Activated naive CD8-positive, alpha-beta T cell treated with anti-CD3 and anti-CD28 coated beads, Interleukin-2, amount 50 U/mL, for 24 hours (primary cell): ENCODE measurements around the gene GPRC5A.

Source experiments
- ATAC-seq: fragments of 150-1000 bp; cut with Tn5 transposase; one replicate; pipeline ENCODE4 v1.10.0; 2021
- DNase-seq: peaks from one replicate; pipeline ENCODE4 v3.0.0; 2021
- H3K27ac Mint-ChIP-seq: one replicate; pipeline ENCODE4 v1.8.0; 2021; ENCODE audit warnings: mild to moderate bottlenecking, mixed read lengths
- H3K27me3 Mint-ChIP-seq: one replicate; pipeline ENCODE4 v1.8.0; 2021; ENCODE audit warnings: mixed read lengths
- H3K36me3 Mint-ChIP-seq: one replicate; pipeline ENCODE4 v1.8.0; 2021; ENCODE audit warnings: low read depth, mixed read lengths
- H3K4me1 Mint-ChIP-seq: one replicate; pipeline ENCODE4 v1.8.0; 2021; ENCODE audit warnings: mixed read lengths
- H3K4me3 Mint-ChIP-seq: one replicate; pipeline ENCODE4 v1.8.0; 2021; ENCODE audit warnings: mild to moderate bottlenecking, moderate library complexity, mixed read lengths
- H3K9me3 Mint-ChIP-seq: one replicate; pipeline ENCODE4 v1.8.0; 2021; ENCODE audit warnings: mixed read lengths

The GPRC5A gene

DNA sequence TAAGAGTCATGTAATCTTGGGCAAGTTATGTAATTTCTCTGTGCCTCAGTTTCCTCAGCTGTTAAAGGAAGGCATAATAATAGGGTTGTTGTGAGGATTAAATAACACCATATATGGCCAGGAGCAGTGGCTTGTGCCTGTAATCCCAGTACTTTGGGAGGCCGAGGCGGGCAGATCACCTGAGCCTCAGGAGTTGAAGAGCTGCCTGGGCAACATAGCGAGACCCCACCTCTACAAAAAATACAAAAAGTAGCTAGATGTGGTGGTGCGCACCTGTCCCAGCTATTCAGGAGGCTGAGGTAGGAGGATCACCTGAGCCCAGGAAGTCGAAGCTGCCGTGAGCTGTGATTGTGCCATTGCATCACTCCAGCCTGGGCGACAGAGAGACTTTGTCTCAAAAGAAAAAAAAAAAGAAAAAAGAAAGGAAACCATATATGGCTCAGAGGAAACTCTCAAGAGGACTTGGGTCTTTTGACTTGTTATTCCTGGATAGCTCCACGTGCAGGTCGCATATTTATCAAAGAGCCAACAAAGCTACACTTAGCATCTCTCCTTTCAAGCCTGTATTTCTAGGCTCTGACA, 6.9 kb downstream of the GPRC5A start:
- H3K4me1 Mint-ChIP-seq, result peaks cover 25% of the 10 kb centered on the region
- no peaks in the 10 kb centered on the region for H3K9me3 Mint-ChIP-seq
- H3K27me3 Mint-ChIP-seq, result peaks cover 28% of the 10 kb centered on the region

DNA sequence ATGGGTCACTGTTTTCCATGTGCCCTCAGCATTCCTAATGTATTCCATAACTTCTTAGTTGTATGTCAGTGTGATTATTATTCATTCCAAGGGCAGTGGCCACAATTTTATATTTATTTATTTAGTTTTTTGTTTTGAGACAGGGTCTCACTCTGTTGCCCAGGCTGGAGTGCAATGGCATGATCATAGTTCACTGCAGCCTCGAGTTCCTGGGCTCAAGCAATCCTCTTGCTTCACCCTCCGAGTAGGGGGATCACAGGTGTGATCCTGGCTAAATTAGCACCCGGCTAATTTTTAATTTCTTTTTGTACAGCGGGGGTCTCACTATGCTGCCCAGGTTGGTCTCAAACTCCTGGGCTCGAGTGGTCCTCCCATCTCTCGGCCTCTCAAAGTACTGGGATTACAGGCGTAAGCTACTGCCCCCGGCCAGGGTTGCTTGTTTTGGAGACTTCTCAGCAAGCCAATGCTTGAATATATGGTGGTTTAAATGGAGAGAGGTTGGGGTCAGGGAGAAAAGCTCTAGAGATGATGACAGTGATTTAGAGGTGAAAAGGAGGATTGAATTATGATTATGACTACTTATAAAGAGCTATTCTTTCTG, 7.6 kb downstream of the GPRC5A start:
- H3K27me3 Mint-ChIP-seq, result peaks cover 26% of the 10 kb centered on the region
- no peaks in the 10 kb centered on the region for H3K9me3 Mint-ChIP-seq
- no peak for DNase-seq
- H3K4me1 Mint-ChIP-seq, result peaks cover 25% of the 10 kb centered on the region
- H3K27ac Mint-ChIP-seq, result peak overlapping the region; percentile 79
- ATAC-seq, result no peak
- no peak overlapping the region for H3K4me3 Mint-ChIP-seq
- H3K36me3 Mint-ChIP-seq, result no peaks in the 10 kb centered on the region

More for the DNA sequence above, 6.9 kb downstream of the GPRC5A start:
- Mint-ChIP-seq H3K36me3 (no peaks in the 10 kb centered on the region), H3K4me3 (no peak overlapping the region), H3K27ac (no peak overlapping the region)
- DNase-seq, result no peak
- no peak for ATAC-seq

DNA sequence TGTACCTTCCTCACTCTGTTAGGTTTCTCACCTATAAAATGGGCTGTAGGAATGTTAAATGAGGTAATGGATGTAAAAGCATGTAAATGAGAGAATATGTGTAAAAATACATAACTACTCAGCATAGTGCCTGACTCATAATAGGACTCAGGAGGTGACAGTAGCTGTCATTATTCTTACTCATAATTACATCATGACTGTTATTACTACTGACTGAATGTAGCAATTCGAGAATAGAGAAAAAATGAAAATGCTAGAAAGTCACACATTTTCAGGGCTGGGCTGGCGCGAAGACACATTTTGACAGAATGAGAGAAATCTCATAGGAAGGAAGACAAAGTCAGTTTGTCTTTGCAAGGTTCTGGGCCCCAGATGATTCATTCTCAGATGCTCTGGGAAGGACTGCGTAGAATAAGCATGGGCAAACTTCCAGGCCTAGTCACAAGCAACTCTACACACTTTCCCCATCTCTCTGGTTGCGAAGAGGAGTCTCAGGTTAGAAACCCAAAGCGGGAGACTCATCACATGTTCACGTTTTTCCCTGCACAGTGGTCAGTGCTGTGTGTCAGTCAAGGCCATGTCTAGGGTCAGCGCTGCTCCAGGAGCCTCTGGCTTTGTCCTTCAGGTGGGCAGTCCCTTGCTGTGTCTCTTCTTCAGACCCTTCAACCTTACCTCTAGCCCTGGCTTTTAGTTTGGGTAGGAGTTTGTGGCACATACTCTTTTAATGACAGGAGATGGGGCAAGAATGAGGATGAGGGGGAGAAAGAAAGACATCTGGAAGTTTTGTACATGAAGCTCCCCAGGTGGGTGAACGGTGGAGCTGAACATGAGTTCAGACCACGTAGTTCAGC, 8.4 kb downstream of the GPRC5A start:
- peak; percentile 90 for ATAC-seq
- Mint-ChIP-seq H3K4me1 (peaks cover 25% of the 10 kb centered on the region), H3K27me3 (peaks cover 23% of the 10 kb centered on the region), H3K27ac (peak overlapping the region; percentile 79), H3K4me3 (no peak overlapping the region), H3K36me3 (no peaks in the 10 kb centered on the region), H3K9me3 (no peaks in the 10 kb centered on the region)
- peak; percentile 24 for DNase-seq

DNA sequence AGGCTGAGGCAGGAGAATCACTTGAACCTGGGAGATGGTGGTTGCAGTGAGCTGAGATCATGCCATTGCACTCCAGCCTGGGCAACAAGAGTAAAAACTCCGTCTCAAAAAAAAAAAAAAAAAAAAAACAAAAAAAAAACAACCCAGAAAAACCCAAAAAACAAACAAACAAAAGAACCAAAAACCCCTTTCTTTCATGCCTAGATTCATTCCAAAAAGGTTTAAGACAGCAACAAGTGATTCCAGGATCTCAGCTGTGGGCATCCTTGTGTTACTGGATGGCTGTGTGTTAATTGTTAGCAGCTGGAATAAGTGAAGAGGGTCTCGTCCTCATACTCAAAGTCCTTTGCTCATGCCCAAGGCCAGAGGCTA, 9.4 kb downstream of the GPRC5A start:
- no peak overlapping the region for H3K4me3 Mint-ChIP-seq
- DNase-seq (no peak), ATAC-seq (no peak)
- H3K36me3 Mint-ChIP-seq, result no peaks in the 10 kb centered on the region
- H3K4me1 Mint-ChIP-seq, result peaks cover 25% of the 10 kb centered on the region
- H3K27me3 Mint-ChIP-seq, result peaks cover 19% of the 10 kb centered on the region
- H3K27ac Mint-ChIP-seq, result no peak overlapping the region
- no peaks in the 10 kb centered on the region for H3K9me3 Mint-ChIP-seq

DNA sequence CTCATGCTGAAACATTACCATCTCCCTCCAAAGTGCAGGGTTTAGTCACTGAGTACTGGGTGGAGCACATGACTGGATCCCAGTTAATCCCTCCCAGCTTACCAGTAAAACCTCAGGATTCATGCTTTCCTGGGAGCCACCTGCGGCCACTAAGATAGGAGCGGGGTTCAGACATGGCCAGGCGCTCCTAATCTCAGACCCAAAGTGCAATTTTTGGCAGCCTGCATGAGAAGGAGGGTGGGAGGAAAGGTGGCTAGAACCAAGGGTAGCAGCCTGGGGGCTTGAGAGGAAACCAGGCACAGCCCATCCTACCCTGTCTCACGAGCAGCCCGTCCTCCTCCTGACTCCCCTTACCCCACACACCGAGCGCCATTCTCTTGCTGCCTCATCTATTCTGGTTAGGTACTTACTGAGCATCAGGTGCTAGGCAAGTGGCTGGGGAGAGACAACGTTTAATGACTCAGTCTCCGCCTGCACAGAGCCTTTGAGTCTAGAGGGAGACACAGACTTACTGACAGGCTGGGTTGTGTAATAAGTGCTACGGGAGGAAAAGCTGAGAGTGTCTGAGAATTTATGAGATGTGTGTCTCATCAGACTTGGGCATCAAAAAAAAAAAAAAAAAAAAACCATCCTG, 9.9 kb downstream of the GPRC5A start:
- Mint-ChIP-seq H3K9me3 (no peaks in the 10 kb centered on the region), H3K4me1 (peaks cover 25% of the 10 kb centered on the region), H3K27me3 (peaks cover 19% of the 10 kb centered on the region), H3K36me3 (no peaks in the 10 kb centered on the region), H3K27ac (no peak overlapping the region), H3K4me3 (no peak overlapping the region)
- DNase-seq (no peak), ATAC-seq (no peak)

DNA sequence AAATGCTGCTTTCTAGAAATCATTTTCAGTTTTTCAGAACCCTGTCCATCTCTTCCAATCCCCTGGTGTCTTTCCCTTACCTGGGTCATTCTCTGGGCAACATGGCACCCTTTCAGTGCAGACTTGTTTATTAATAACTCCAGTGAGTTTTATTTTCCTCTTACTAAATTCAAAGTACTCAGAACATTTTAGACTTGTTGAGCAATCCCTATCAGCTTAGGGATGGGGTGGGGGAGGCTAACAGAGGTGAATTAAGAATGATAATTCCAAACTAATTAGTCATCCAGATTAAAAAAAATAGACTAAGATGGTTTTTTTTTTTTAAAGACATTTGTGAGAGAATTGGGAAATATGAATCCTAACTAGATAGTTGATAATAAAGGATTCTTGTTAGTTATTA, 10.7 kb downstream of the GPRC5A start:
- no peak for ATAC-seq
- Mint-ChIP-seq H3K36me3 (no peaks in the 10 kb centered on the region), H3K4me3 (no peak overlapping the region), H3K4me1 (peaks cover 25% of the 10 kb centered on the region), H3K9me3 (no peaks in the 10 kb centered on the region), H3K27me3 (peaks cover 19% of the 10 kb centered on the region), H3K27ac (no peak overlapping the region)
- no peak for DNase-seq

DNA sequence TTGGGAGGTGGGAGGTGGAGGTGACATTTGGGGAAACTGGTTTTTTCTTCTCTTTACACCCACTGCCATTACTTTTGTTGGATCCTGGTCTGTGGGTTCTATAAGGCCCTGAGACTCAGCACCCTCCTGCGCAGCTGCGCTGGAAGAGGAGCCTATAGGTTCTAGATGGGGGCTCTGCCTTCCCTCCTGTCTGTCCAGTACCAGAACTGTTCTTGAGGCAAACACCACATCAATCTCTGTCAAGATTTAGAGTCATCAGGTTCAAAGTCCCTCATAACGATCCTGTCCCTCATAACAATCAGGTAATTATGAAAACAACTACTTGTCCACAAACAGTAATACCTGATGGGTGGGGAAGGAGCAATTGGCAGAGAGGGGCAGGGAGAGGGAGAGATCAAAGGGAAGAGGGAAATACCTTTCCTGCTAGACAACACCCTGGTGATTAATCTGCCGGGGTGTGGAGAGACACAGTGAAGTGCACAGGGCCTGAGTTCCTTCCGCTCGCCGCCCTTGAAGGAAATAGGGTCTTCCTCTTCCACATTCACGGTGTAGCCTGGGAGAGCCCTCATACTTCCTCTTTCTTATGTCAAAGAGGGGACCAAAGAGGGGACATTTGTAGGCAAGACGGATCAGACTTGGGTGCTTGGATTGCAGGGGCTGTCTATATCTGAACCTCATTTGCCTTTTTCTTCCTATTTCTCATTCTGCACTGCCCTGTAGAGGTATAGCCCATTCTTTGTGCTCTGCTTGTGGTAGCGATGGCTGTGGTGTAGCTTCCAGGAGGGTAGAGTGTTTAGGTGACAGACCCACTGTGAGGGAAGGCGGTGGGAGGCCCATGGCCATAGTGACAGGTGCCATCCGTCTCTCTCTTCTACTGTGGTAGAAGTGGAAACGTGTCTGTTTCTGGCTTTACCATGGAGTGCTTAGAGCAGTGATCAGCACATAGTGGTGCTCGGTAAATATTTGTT, 12.6 kb downstream of the GPRC5A start:
- Mint-ChIP-seq H3K9me3 (no peaks in the 10 kb centered on the region), H3K4me1 (peaks cover 26% of the 10 kb centered on the region), H3K27me3 (peaks cover 14% of the 10 kb centered on the region), H3K4me3 (no peak overlapping the region), H3K27ac (no peak overlapping the region), H3K36me3 (no peaks in the 10 kb centered on the region)
- DNase-seq, result no peak
- ATAC-seq, result no peak

DNA sequence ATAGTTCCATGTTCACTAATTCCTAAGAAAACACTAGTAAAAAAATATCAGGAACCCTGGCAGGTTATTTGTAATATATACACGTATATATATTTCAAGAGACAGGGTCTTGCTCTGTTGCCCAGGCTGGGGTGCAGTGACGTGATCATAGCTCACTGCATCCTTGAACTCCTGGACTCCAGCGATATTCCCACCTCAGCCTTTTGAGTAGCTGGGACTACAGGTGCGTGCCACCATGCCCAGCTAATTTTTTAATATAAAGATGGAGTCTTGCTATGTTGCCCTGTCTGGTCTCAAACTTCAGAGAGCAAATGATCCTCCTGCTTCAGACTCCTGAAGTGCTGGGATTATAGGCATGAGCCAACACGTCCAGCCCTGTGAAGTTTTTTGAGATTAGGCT, 16.2 kb downstream of the GPRC5A start:
- ATAC-seq, result no peak
- no peak for DNase-seq
- Mint-ChIP-seq H3K9me3 (no peaks in the 10 kb centered on the region), H3K27me3 (no peaks in the 10 kb centered on the region), H3K36me3 (no peaks in the 10 kb centered on the region), H3K4me1 (peaks cover 17% of the 10 kb centered on the region), H3K27ac (no peak overlapping the region), H3K4me3 (no peak overlapping the region)

DNA sequence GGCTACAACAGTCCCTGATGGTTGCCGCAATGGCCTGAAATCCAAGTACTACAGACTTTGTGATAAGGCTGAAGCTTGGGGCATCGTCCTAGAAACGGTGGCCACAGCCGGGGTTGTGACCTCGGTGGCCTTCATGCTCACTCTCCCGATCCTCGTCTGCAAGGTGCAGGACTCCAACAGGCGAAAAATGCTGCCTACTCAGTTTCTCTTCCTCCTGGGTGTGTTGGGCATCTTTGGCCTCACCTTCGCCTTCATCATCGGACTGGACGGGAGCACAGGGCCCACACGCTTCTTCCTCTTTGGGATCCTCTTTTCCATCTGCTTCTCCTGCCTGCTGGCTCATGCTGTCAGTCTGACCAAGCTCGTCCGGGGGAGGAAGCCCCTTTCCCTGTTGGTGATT, 16.9 kb downstream of the GPRC5A start:
- no peaks in the 10 kb centered on the region for H3K9me3 Mint-ChIP-seq
- H3K36me3 Mint-ChIP-seq, result no peaks in the 10 kb centered on the region
- DNase-seq (no peak), ATAC-seq (no peak)
- H3K4me1 Mint-ChIP-seq, result peaks cover 17% of the 10 kb centered on the region
- H3K4me3 Mint-ChIP-seq, result no peak overlapping the region
- no peak overlapping the region for H3K27ac Mint-ChIP-seq
- H3K27me3 Mint-ChIP-seq, result no peaks in the 10 kb centered on the region

DNA sequence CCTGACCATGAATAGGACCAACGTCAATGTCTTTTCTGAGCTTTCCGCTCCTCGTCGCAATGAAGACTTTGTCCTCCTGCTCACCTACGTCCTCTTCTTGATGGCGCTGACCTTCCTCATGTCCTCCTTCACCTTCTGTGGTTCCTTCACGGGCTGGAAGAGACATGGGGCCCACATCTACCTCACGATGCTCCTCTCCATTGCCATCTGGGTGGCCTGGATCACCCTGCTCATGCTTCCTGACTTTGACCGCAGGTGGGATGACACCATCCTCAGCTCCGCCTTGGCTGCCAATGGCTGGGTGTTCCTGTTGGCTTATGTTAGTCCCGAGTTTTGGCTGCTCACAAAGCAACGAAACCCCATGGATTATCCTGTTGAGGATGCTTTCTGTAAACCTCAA, 17.3 kb downstream of the GPRC5A start:
- H3K27me3 Mint-ChIP-seq, result no peaks in the 10 kb centered on the region
- H3K4me1 Mint-ChIP-seq, result peaks cover 17% of the 10 kb centered on the region
- no peak overlapping the region for H3K27ac Mint-ChIP-seq
- no peaks in the 10 kb centered on the region for H3K36me3 Mint-ChIP-seq
- no peak for ATAC-seq
- H3K4me3 Mint-ChIP-seq, result no peak overlapping the region
- DNase-seq, result no peak
- H3K9me3 Mint-ChIP-seq, result no peaks in the 10 kb centered on the region

DNA sequence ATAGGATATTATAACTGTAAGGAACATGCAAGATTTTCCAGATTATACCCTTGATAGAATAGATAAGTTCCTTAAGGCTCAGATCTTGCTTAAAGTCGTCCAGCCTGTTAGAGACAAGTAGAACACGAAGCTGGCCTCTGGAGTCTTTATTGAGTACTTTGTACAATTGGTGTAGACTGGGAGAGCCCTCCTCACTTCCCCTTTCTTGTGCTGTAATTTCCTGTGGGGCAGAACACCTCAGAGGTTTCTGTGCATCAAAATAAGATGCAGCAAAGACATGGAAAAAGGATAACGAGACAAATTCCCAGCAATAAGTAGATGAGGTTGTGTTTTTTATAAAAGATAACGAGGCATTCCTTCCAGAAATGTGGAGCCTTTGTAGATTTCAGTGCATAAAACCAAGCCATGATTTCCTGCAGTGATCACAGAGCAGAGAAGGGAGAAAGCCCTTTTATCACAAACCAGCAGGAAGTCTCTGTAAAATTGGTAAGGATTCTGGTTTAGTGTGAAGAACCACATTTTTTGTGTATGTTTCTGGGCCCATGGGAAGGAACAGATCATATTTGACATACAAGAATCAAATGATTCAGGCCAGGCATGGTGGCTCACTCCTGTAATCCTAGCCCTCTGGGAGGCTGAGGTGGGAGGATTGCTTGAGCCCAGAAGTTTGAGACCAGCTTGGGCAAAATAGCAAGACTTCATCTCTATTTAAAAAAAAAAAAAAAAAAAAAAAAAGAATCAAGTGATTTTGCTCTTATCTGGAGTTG, 18.0 kb downstream of the GPRC5A start:
- H3K27ac Mint-ChIP-seq, result no peak overlapping the region
- no peaks in the 10 kb centered on the region for H3K36me3 Mint-ChIP-seq
- H3K4me1 Mint-ChIP-seq, result peaks cover 17% of the 10 kb centered on the region
- no peak overlapping the region for H3K4me3 Mint-ChIP-seq
- DNase-seq, result no peak
- ATAC-seq, result no peak
- no peaks in the 10 kb centered on the region for H3K27me3 Mint-ChIP-seq
- no peaks in the 10 kb centered on the region for H3K9me3 Mint-ChIP-seq

DNA sequence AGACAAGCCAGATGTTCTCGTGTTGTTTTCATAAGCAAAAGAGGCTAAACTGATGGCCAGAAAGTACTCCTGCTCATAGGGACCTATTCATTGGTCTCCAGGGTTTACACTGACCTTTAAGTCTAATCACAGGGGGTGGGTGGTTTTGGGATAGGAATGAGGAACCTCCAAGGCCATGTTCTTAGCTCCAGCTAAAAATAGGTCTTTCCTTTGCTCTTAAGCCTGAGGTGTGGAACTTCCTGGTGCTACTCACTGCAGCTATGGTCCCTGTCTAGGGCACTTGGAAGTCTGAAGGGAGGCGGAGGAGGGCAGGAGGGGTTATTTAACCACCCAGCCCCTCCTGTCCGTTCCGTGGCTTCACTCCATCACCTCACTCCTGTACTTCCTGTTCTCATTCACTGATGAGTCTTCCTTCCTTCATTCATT, 18.6 kb downstream of the GPRC5A start:
- Mint-ChIP-seq H3K9me3 (no peaks in the 10 kb centered on the region), H3K4me3 (no peak overlapping the region), H3K27ac (no peak overlapping the region), H3K36me3 (no peaks in the 10 kb centered on the region), H3K27me3 (no peaks in the 10 kb centered on the region), H3K4me1 (peaks cover 17% of the 10 kb centered on the region)
- ATAC-seq, result no peak
- no peak for DNase-seq

DNA sequence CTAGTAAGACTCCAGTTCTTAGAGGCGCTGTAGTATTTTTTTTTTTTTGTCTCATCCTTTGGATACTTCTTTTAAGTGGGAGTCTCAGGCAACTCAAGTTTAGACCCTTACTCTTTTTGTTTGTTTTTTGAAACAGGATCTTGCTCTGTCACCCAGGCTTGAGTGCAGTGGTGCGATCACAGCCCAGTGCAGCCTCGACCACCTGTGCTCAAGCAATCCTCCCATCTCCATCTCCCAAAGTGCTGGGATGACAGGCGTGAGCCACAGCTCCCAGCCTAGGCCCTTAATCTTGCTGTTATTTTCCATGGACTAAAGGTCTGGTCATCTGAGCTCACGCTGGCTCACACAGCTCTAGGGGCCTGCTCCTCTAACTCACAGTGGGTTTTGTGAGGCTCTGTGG, 21.3 kb downstream of the GPRC5A start:
- Mint-ChIP-seq H3K4me1 (peaks cover 24% of the 10 kb centered on the region), H3K27ac (no peak overlapping the region), H3K36me3 (no peaks in the 10 kb centered on the region), H3K27me3 (peaks cover 12% of the 10 kb centered on the region), H3K4me3 (no peak overlapping the region), H3K9me3 (no peaks in the 10 kb centered on the region)
- ATAC-seq, result no peak
- DNase-seq, result no peak
